Fibroblast of the aortic adventitia (primary cell): ENCODE data around the gene SLC25A43. TPM values are rescaled to one million over a fixed set of nuclear protein-coding genes. Genes with fewer than 3 reads are reported as not detected.

Experiments used
- DNase-seq: peaks from one replicate; pipeline ENCODE4 v3.0.0-alpha.2; 2010; ENCODE audit warnings: low read depth
- H3K4me3 ChIP-seq: 2 replicates; pipeline ENCODE4 v1.5.1; 2011; ENCODE audit warnings: low read depth, mild to moderate bottlenecking, control low read depth, low read length, moderate library complexity
- CTCF ChIP-seq: IDR thresholded peaks from 2 replicates; pipeline ENCODE4 v1.5.1; 2011; ENCODE audit warnings: mild to moderate bottlenecking, low read length, control low read depth, inconsistent platforms; ENCODE audit not compliant: insufficient read depth
- total RNA-seq: library from RNA; depleted of rRNA; stranded (reverse); fragments of >200 nt; gene quantifications from 2 replicates; pipeline ENCODE4 v1.2.3, GENCODE V29; 2012; ENCODE audit warnings: low replicate concordance

The SLC25A43 gene
- total RNA-seq, 1 donor, result 22.9 TPM

- no peak overlapping the region for H3K4me3 ChIP-seq
- DNase-seq, result no peak
- TF ChIP-seq CTCF, result no peak
These were observed 68.3 kb downstream of the SLC25A43 start for GRCh38 chrX:119467433-119467832.

GRCh38 chrX:119467842-119468550 is 68.9 kb downstream of the SLC25A43 start, which contains the start of gene SLC25A5:
Gene SLC25A5 (plus strand): TSS chrX:119468444. CDS start chrX:119468516, 72 bp downstream.
- H3K4me3 ChIP-seq, result peak within 1 kb of the TSS; percentile 80
- no peak for TF ChIP-seq CTCF
- peak; percentile 66 for DNase-seq

GRCh38 chrX:119468551-119469312 is 69.6 kb downstream of the SLC25A43 start:
- H3K4me3 ChIP-seq, result peak overlapping the region; percentile 80
- peak; percentile 59 for TF ChIP-seq CTCF
- peak; percentile 64 for DNase-seq

GRCh38 chrX:119469313-119469635 is 70.1 kb downstream of the SLC25A43 start:
- DNase-seq, result no peak
- TF ChIP-seq CTCF, result no peak
- H3K4me3 ChIP-seq, result peak overlapping the region; percentile 66

GRCh38 chrX:119474615-119475388 is 75.7 kb downstream of the SLC25A43 start:
- no peak for DNase-seq
- H3K4me3 ChIP-seq, result no peak overlapping the region
- TF ChIP-seq CTCF, result no peak

- no peak overlapping the region for H3K4me3 ChIP-seq
- TF ChIP-seq CTCF, result no peak
- DNase-seq, result no peak
These were observed 76.4 kb downstream of the SLC25A43 start for GRCh38 chrX:119475389-119476101.
